Loucy (cell line): ENCODE data around the gene ISM1.

ENCODE experiments used
- H2AFZ ChIP-seq: fragments of 200-600 bp; sonication (generic); 2 replicates; pipeline ENCODE4 v1.6.0; 2016; ENCODE audit warnings: antibody characterized with exemption, mild to moderate bottlenecking, low read length, moderate library complexity
- H3F3A ChIP-seq: fragments of 200-600 bp; 2 replicates; pipeline ENCODE4 v1.6.0; 2016; ENCODE audit warnings: antibody characterized with exemption, low read depth, mild to moderate bottlenecking
- H3K27me3 ChIP-seq: fragments of 200-600 bp; sonication (generic); 2 replicates; pipeline ENCODE4 v1.6.1; 2014; ENCODE audit warnings: low read length, mild to moderate bottlenecking; ENCODE audit not compliant: insufficient read depth, poor library complexity, severe bottlenecking
- H3K36me3 ChIP-seq: fragments of 200-600 bp; sonication (generic); 2 replicates; pipeline ENCODE4 v1.6.1; 2016; ENCODE audit warnings: low read length; ENCODE audit not compliant: insufficient read depth
- H3K4me1 ChIP-seq: fragments of 200-600 bp; sonication (generic); 2 replicates; pipeline ENCODE4 v1.5.1; 2014; ENCODE audit warnings: low read length, mild to moderate bottlenecking; ENCODE audit not compliant: insufficient read depth, poor library complexity, severe bottlenecking
- H3K4me2 ChIP-seq: fragments of 200-600 bp; sonication (generic); 2 replicates; pipeline ENCODE4 v1.6.0; 2014; ENCODE audit warnings: antibody characterized with exemption, low read length, low read depth, mild to moderate bottlenecking; ENCODE audit not compliant: poor library complexity, severe bottlenecking
- H3K4me3 ChIP-seq: fragments of 200-600 bp; sonication (generic); 2 replicates; pipeline ENCODE4 v1.5.1; 2014; ENCODE audit warnings: low read length, mild to moderate bottlenecking, mixed read lengths; ENCODE audit not compliant: poor library complexity, severe bottlenecking
- H3K79me2 ChIP-seq: fragments of 200-600 bp; sonication (generic); 2 replicates; pipeline ENCODE4 v1.6.1; 2014; ENCODE audit warnings: low read length; ENCODE audit not compliant: insufficient read depth
- H3K9ac ChIP-seq: fragments of 200-600 bp; sonication (generic); 2 replicates; pipeline ENCODE4 v1.6.0; 2014; ENCODE audit warnings: mild to moderate bottlenecking, low read depth, low read length, moderate library complexity; ENCODE audit not compliant: poor library complexity, severe bottlenecking
- H3K9me2 ChIP-seq: fragments of 200-600 bp; sonication (generic); replicated peaks from 2 replicates; pipeline ENCODE4 v1.6.1; 2016; ENCODE audit warnings: low read depth, low read length, mixed read lengths
- H3K9me3 ChIP-seq: fragments of 200-600 bp; sonication (generic); 2 replicates; pipeline ENCODE4 v1.6.1; 2014; ENCODE audit warnings: mild to moderate bottlenecking, antibody characterized with exemption, low read length, low read depth; ENCODE audit not compliant: insufficient read depth
- H4K20me1 ChIP-seq: fragments of 200-600 bp; sonication (generic); 2 replicates; pipeline ENCODE4 v1.6.0; 2014; ENCODE audit warnings: antibody characterized with exemption, low read length, mild to moderate bottlenecking; ENCODE audit not compliant: insufficient read depth, poor library complexity, severe bottlenecking
- CTCF ChIP-seq: fragments of 200-600 bp; sonication (generic); conservative IDR thresholded peaks from 2 replicates; pipeline ENCODE4 v1.5.1; 2014; ENCODE audit warnings: mild to moderate bottlenecking, antibody characterized with exemption, low read length
- EZH2phosphoT487 ChIP-seq: fragments of 200-600 bp; IDR thresholded peaks from 2 replicates; pipeline ENCODE4 v1.6.1; 2018; ENCODE audit warnings: antibody characterized with exemption, mild to moderate bottlenecking, moderate library complexity, borderline replicate concordance

The ISM1 gene

GRCh38 chr20:13213335-13213734, 7.7 kb upstream of the ISM1 start:
- Histone ChIP-seq H3K4me1 (no peaks in the 10 kb centered on the region), H3K9ac (no peak overlapping the region), H2AFZ (no peak overlapping the region), H3K36me3 (no peaks in the 10 kb centered on the region), H3F3A (no peaks in the 10 kb centered on the region), H3K9me2 (no peaks in the 10 kb centered on the region), H3K4me2 (no peak overlapping the region), H4K20me1 (no peaks in the 10 kb centered on the region), H3K27me3 (no peaks in the 10 kb centered on the region), H3K9me3 (no peaks in the 10 kb centered on the region), H3K79me2 (no peaks in the 10 kb centered on the region), H3K4me3 (no peak overlapping the region)
- TF ChIP-seq EZH2phosphoT487 (no peak), CTCF (no peak)

- Histone ChIP-seq H3K9me2 (no peaks in the 10 kb centered on the region), H3K9me3 (no peaks in the 10 kb centered on the region), H3K36me3 (no peaks in the 10 kb centered on the region), H3F3A (no peaks in the 10 kb centered on the region), H3K9ac (no peak overlapping the region), H3K4me3 (no peak overlapping the region), H3K79me2 (no peaks in the 10 kb centered on the region), H3K4me2 (no peak overlapping the region), H2AFZ (no peak overlapping the region), H3K4me1 (no peaks in the 10 kb centered on the region), H3K27me3 (peaks cover 16% of the 10 kb centered on the region), H4K20me1 (no peaks in the 10 kb centered on the region)
- no peak for TF ChIP-seq EZH2phosphoT487
- peak; percentile 31 for TF ChIP-seq CTCF
Observed at GRCh38 chr20:13216533-13216932, 4.5 kb upstream of the ISM1 start.

- Histone ChIP-seq H2AFZ (no peak overlapping the region), H3K36me3 (no peaks in the 10 kb centered on the region), H3F3A (no peaks in the 10 kb centered on the region), H3K9me2 (no peaks in the 10 kb centered on the region), H4K20me1 (no peaks in the 10 kb centered on the region), H3K9ac (no peak overlapping the region), H3K27me3 (peaks cover 26% of the 10 kb centered on the region), H3K4me2 (no peak overlapping the region), H3K9me3 (no peaks in the 10 kb centered on the region), H3K4me1 (peaks cover 4% of the 10 kb centered on the region), H3K79me2 (no peaks in the 10 kb centered on the region), H3K4me3 (no peak overlapping the region)
- no peak for TF ChIP-seq CTCF
- no peak for TF ChIP-seq EZH2phosphoT487
Observed at GRCh38 chr20:13219327-13220193, 1.5 kb upstream of the ISM1 start.
